GM23338 (cell line): Measurements from ENCODE around the gene RIN3.

Experiments
- CREB1 ChIP-seq: fragments of 250-450 bp; sonication (Bioruptor Pico); IDR thresholded peaks from 2 replicates; pipeline ENCODE4 v1.5.0; 2020; ENCODE audit warnings: low read depth, mild to moderate bottlenecking, moderate library complexity
- CTCF ChIP-seq, 2 experiments: fragments of 200-600 bp in 1 of 2; sonication (generic) in 1 of 2; conservative IDR thresholded peaks; 2 replicates each; pipeline versions ENCODE4 v1.5.1 to v1.6.1; 2016 to 2017; ENCODE audit warnings: antibody characterized with exemption in 2 of 2, low read depth in 2 of 2, mild to moderate bottlenecking in 2 of 2, moderate library complexity in 1 of 2
- ETS1 ChIP-seq: IDR thresholded peaks from 2 replicates; pipeline ENCODE4 v1.6.1; 2016; ENCODE audit warnings: antibody characterized with exemption
- EZH2 ChIP-seq: fragments of 200-600 bp; sonication (generic); IDR thresholded peaks from one replicate; pipeline ENCODE4 v1.8.0; 2017; ENCODE audit warnings: antibody characterized with exemption, mild to moderate bottlenecking, low read depth; ENCODE audit not compliant: unreplicated experiment
- EZH2phosphoT487 ChIP-seq: fragments of 200-600 bp; sonication (generic); IDR thresholded peaks from one replicate; pipeline ENCODE4 v1.8.1; 2018; ENCODE audit warnings: antibody characterized with exemption; ENCODE audit not compliant: unreplicated experiment
- JUNB ChIP-seq: IDR thresholded peaks from one replicate; pipeline ENCODE4 v1.6.1; 2016; ENCODE audit warnings: antibody characterized with exemption; ENCODE audit not compliant: unreplicated experiment
- NANOG ChIP-seq: IDR thresholded peaks from 2 replicates; pipeline ENCODE4 v1.6.1; 2016; ENCODE audit warnings: antibody characterized with exemption, borderline replicate concordance
- POLR2AphosphoS5 ChIP-seq: IDR thresholded peaks from 2 replicates; pipeline ENCODE4 v1.6.1; 2016; ENCODE audit warnings: antibody characterized with exemption, low read depth
- REST ChIP-seq: IDR thresholded peaks from one replicate; pipeline ENCODE4 v1.6.1; 2018; ENCODE audit warnings: antibody characterized with exemption; ENCODE audit not compliant: unreplicated experiment
- ZNF331 ChIP-seq: fragments of 250-450 bp; sonication (Bioruptor Pico); IDR thresholded peaks from 2 replicates; pipeline ENCODE4 v1.5.0; 2020; ENCODE audit warnings: low read depth, mild to moderate bottlenecking, moderate library complexity
- ZNF462 ChIP-seq: fragments of 250-450 bp; sonication (Bioruptor Pico); IDR thresholded peaks from 2 replicates; pipeline ENCODE4 v1.5.0; 2020; ENCODE audit warnings: mild to moderate bottlenecking, moderate library complexity

DNA sequence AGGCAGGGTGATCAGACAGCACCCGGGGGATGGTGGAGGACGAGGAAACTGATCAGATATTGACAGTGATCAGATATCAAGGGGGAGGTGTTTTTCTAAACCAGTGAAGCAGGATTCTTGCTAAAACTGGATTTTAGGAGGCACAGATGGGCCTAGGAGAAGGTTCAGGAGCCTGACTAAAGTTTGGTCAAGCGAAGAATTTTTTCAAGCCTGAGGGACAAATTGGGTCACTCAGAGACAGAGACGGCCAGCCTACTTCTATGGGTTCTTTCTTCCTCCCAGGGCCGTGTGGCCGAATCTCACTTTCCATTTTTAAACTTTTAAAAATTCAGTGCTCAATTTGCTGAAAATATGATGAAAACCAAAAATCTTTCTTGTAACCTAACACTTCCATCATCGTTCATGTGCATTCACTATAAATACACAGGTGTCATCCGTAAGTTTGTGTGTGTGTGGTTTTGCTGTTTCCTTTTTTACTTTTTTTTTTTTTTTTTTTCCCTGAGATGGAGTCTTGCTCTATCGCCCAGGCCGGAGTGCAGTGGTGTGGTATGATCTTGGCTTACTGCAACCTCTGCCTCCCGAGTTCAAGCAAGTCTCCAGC lies 68.5 kb downstream of the RIN3 start:
- TF ChIP-seq CTCF (conservative IDR thresholded peaks at IDR 0.05; ENCODE audit: low read depth in 2 of 2), result no peak
- no peak for TF ChIP-seq REST
- TF ChIP-seq EZH2, result no peak
- no peak for TF ChIP-seq POLR2AphosphoS5
- TF ChIP-seq EZH2phosphoT487, result no peak
- no peak for TF ChIP-seq ETS1
- TF ChIP-seq ZNF462, result no peak
- TF ChIP-seq NANOG, result no peak
- TF ChIP-seq CREB1 (CRISPR knock-in tag), result no peak
- TF ChIP-seq JUNB, result no peak
- no peak for TF ChIP-seq ZNF331 (CRISPR knock-in tag)
